ENCODE measurements around the gene JPT2.

The JPT2 gene

GRCh38 chr16:1705688-1706385, 27.8 kb downstream of the JPT2 start, which contains the start of gene MAPK8IP3:
Gene MAPK8IP3, plus strand, starts transcription at chr16:1706195. Its CDS starts 145 bp downstream, at chr16:1706340.
- Histone ChIP-seq H3K9me3 (replicated peaks in 1 of 2; ENCODE audit: control insufficient read depth in 2 of 2, insufficient read depth in 1 of 2, low read depth in 1 of 2, low read length in 2 of 2) (no peaks in the 10 kb centered on the region), H2BK15ac (ENCODE audit: low read length) (peak within 1 kb of the TSS; percentile 96), H3K18ac (ENCODE audit: low read length) (peak within 1 kb of the TSS; percentile 98), H4K8ac (ENCODE audit: low read depth, low read length) (peak within 1 kb of the TSS; percentile 52), H3K23ac (ENCODE audit: low read depth, low read length, poor library complexity) (peak within 1 kb of the TSS; percentile 100), H2BK5ac (ENCODE audit: low read length) (peak within 1 kb of the TSS; percentile 99), H2AFZ (ENCODE audit: low read length) (peak within 1 kb of the TSS; percentile 93), H2BK120ac (ENCODE audit: low read depth, low read length) (no peak within 1 kb of the TSS), H3K14ac (ENCODE audit: low read length) (peak within 1 kb of the TSS; percentile 98), H3K27me3 (ENCODE audit: control insufficient read depth in 3 of 3, insufficient read depth in 3 of 3, low read depth in 1 of 3, low read length in 3 of 3) (no peaks in the 10 kb centered on the region), H4K91ac (ENCODE audit: low read depth, low read length, poor library complexity) (no peak within 1 kb of the TSS), H3K9ac (ENCODE audit: low read depth, low read length, poor library complexity) (peak within 1 kb of the TSS; percentile 100), H3K27ac (replicated peaks; ENCODE audit: low read length) (peak within 1 kb of the TSS; percentile 97), H2BK12ac (ENCODE audit: low read length) (peak within 1 kb of the TSS; percentile 99), H3K79me1 (ENCODE audit: low read depth, low read length) (peaks cover 15% of the 10 kb centered on the region), H2AK5ac (ENCODE audit: low read depth, low read length) (peak within 1 kb of the TSS; percentile 91), H3K4me1 (ENCODE audit: control insufficient read depth in 2 of 2, insufficient read depth in 1 of 2, low read depth in 1 of 2, low read length in 2 of 2) (peaks cover 5 to 12% of the 10 kb centered on the region in 2 donors), H3K4ac (ENCODE audit: low read length) (peak within 1 kb of the TSS; percentile 97), H3K36me3 (replicated peaks in 1 of 2; ENCODE audit: control insufficient read depth in 2 of 2, insufficient read depth in 2 of 2, low read length in 2 of 2) (peaks cover 13 to 43% of the 10 kb centered on the region in 2 donors), H3K4me2 (ENCODE audit: insufficient read depth, low read length, poor library complexity, severe bottlenecking) (peak within 1 kb of the TSS; percentile 89), H3K4me3 (ENCODE audit: low read length in 2 of 2) (peak within 1 kb of the TSS; percentile 98)
- no CpG with 5 or more reads among the region's 79 CpGs for WGBS, 2 donors (ENCODE audit: extremely low coverage in 2 of 2, insufficient read length in 2 of 2, insufficient replicate concordance in 1 of 2)
- DNase-seq (ENCODE audit: low spot score), result peak; percentile 97

- peak overlapping the region; percentile 100 for H3K9ac ChIP-seq (ENCODE audit: low read depth, low read length, poor library complexity)
- peak overlapping the region; percentile 98 for H3K14ac ChIP-seq (ENCODE audit: low read length)
- H3K79me1 ChIP-seq (ENCODE audit: low read depth, low read length), result peaks cover 15% of the 10 kb centered on the region
- no peak overlapping the region for H4K8ac ChIP-seq (ENCODE audit: low read depth, low read length)
- peak overlapping the region; percentile 97 for H3K4ac ChIP-seq (ENCODE audit: low read length)
- H2AFZ ChIP-seq (ENCODE audit: low read length), result peak overlapping the region; percentile 93
- peak overlapping the region; percentile 86 for H2AK5ac ChIP-seq (ENCODE audit: low read depth, low read length)
- H3K4me2 ChIP-seq (ENCODE audit: insufficient read depth, low read length, poor library complexity, severe bottlenecking), result peak overlapping the region; percentile 89
- peaks cover 5 to 12% of the 10 kb centered on the region in 2 donors for H3K4me1 ChIP-seq (ENCODE audit: control insufficient read depth in 2 of 2, insufficient read depth in 1 of 2, low read depth in 1 of 2, low read length in 2 of 2)
- no peak overlapping the region for H2BK5ac ChIP-seq (ENCODE audit: low read length)
- H3K27ac ChIP-seq (replicated peaks; ENCODE audit: low read length), result no peak overlapping the region
- no peaks in the 10 kb centered on the region for H3K27me3 ChIP-seq (ENCODE audit: control insufficient read depth in 3 of 3, insufficient read depth in 3 of 3, low read depth in 1 of 3, low read length in 3 of 3)
- H3K4me3 ChIP-seq (ENCODE audit: low read length in 2 of 2), result peak overlapping the region; percentile 98
- H3K18ac ChIP-seq (ENCODE audit: low read length), result peak overlapping the region; percentile 98
- H3K23ac ChIP-seq (ENCODE audit: low read depth, low read length, poor library complexity), result peak overlapping the region; percentile 100
- H2BK120ac ChIP-seq (ENCODE audit: low read depth, low read length), result no peak overlapping the region
- DNase-seq (ENCODE audit: low spot score), result no peak
- H3K36me3 ChIP-seq (replicated peaks in 1 of 2; ENCODE audit: control insufficient read depth in 2 of 2, insufficient read depth in 2 of 2, low read length in 2 of 2), result peaks cover 9 to 40% of the 10 kb centered on the region in 2 donors
- H3K9me3 ChIP-seq (replicated peaks in 1 of 2; ENCODE audit: control insufficient read depth in 2 of 2, insufficient read depth in 1 of 2, low read depth in 1 of 2, low read length in 2 of 2), result no peaks in the 10 kb centered on the region
- H2BK12ac ChIP-seq (ENCODE audit: low read length), result peak overlapping the region; percentile 99
- no peak overlapping the region for H4K91ac ChIP-seq (ENCODE audit: low read depth, low read length, poor library complexity)
- H2BK15ac ChIP-seq (ENCODE audit: low read length), result peak overlapping the region; percentile 71
- no CpG with 5 or more reads among the region's 62 CpGs for WGBS, 2 donors (ENCODE audit: extremely low coverage in 2 of 2, insufficient read length in 2 of 2, insufficient replicate concordance in 1 of 2)
Measured at GRCh38 chr16:1706386-1707192, 28.5 kb downstream of the JPT2 start.

GRCh38 chr16:1707193-1707790, 29.2 kb downstream of the JPT2 start:
- DNase-seq (ENCODE audit: low spot score), result no peak

More at GRCh38 chr16:1707193-1707790, 29.2 kb downstream of the JPT2 start:
- no peak overlapping the region for H3K27ac ChIP-seq (replicated peaks; ENCODE audit: low read length)
- H3K4ac ChIP-seq (ENCODE audit: low read length), result no peak overlapping the region
- H2BK5ac ChIP-seq (ENCODE audit: low read length), result no peak overlapping the region
- H3K14ac ChIP-seq (ENCODE audit: low read length), result no peak overlapping the region
- peak overlapping the region; percentile 89 for H3K4me2 ChIP-seq (ENCODE audit: insufficient read depth, low read length, poor library complexity, severe bottlenecking)
- H2AFZ ChIP-seq (ENCODE audit: low read length), result no peak overlapping the region
- H2AK5ac ChIP-seq (ENCODE audit: low read depth, low read length), result no peak overlapping the region
- H2BK15ac ChIP-seq (ENCODE audit: low read length), result no peak overlapping the region
- peaks cover 5 to 12% of the 10 kb centered on the region in 2 donors for H3K4me1 ChIP-seq (ENCODE audit: control insufficient read depth in 2 of 2, insufficient read depth in 1 of 2, low read depth in 1 of 2, low read length in 2 of 2)
- H3K36me3 ChIP-seq (replicated peaks in 1 of 2; ENCODE audit: control insufficient read depth in 2 of 2, insufficient read depth in 2 of 2, low read length in 2 of 2), result peaks cover 5 to 33% of the 10 kb centered on the region in 2 donors
- no CpG with 5 or more reads among the region's 16 CpGs for WGBS, 2 donors (ENCODE audit: extremely low coverage in 2 of 2, insufficient read length in 2 of 2, insufficient replicate concordance in 1 of 2)
- peak overlapping the region; percentile 47 for H3K9ac ChIP-seq (ENCODE audit: low read depth, low read length, poor library complexity)
- peaks cover 15% of the 10 kb centered on the region for H3K79me1 ChIP-seq (ENCODE audit: low read depth, low read length)
- peak overlapping the region; percentile 76 for H3K23ac ChIP-seq (ENCODE audit: low read depth, low read length, poor library complexity)
- H3K27me3 ChIP-seq (ENCODE audit: control insufficient read depth in 3 of 3, insufficient read depth in 3 of 3, low read depth in 1 of 3, low read length in 3 of 3), result no peaks in the 10 kb centered on the region
- no peak overlapping the region for H2BK120ac ChIP-seq (ENCODE audit: low read depth, low read length)
- H3K18ac ChIP-seq (ENCODE audit: low read length), result no peak overlapping the region
- peak overlapping the region; percentile 78 to 98 for H3K4me3 ChIP-seq (ENCODE audit: low read length in 2 of 2)
- H4K91ac ChIP-seq (ENCODE audit: low read depth, low read length, poor library complexity), result no peak overlapping the region
- no peak overlapping the region for H2BK12ac ChIP-seq (ENCODE audit: low read length)
- H3K9me3 ChIP-seq (replicated peaks in 1 of 2; ENCODE audit: control insufficient read depth in 2 of 2, insufficient read depth in 1 of 2, low read depth in 1 of 2, low read length in 2 of 2), result no peaks in the 10 kb centered on the region
- no peak overlapping the region for H4K8ac ChIP-seq (ENCODE audit: low read depth, low read length)
